Small intestine (tissue), 7 donors: ENCODE data around the gene MAN1A2. TPM values are rescaled to one million over a fixed set of nuclear protein-coding genes. Genes with fewer than 3 reads are reported as not detected.

ENCODE experiments used
- DNase-seq, 2 donors: peaks; one replicate each; pipeline versions ENCODE4 v3.0.0 to v3.0.0-alpha.2; 2013
- FAIRE-seq: peaks from 2 replicates; lab custom pipeline; 2012; peaks lifted over from hg19 to GRCh38; lab: Jason Lieb, UNC
- H3K27ac ChIP-seq, 3 donors: one replicate each; pipeline ENCODE4 v1.5.1; 2013; ENCODE audit warnings: low read length in 2 of 3, mild to moderate bottlenecking in 2 of 3, control low read depth in 1 of 3, inconsistent platforms in 1 of 3, low read depth in 1 of 3, moderate library complexity in 1 of 3
- H3K27me3 ChIP-seq, 3 donors: one replicate each; pipeline ENCODE4 v1.6.1; 2013; ENCODE audit warnings: low read length in 3 of 3, inconsistent platforms in 1 of 3; ENCODE audit not compliant: control insufficient read depth in 3 of 3, insufficient read depth in 3 of 3
- H3K36me3 ChIP-seq, 3 donors: one replicate each; pipeline ENCODE4 v1.6.1; 2013; ENCODE audit warnings: low read length in 3 of 3, inconsistent platforms in 1 of 3, low read depth in 1 of 3, mild to moderate bottlenecking in 1 of 3, moderate library complexity in 1 of 3; ENCODE audit not compliant: control insufficient read depth in 3 of 3, insufficient read depth in 2 of 3
- H3K4me1 ChIP-seq, 3 donors: one replicate each; pipeline ENCODE4 v1.6.1; 2013; ENCODE audit warnings: low read length in 2 of 3, inconsistent platforms in 1 of 3, low read depth in 1 of 3, mild to moderate bottlenecking in 1 of 3, moderate library complexity in 1 of 3; ENCODE audit not compliant: control insufficient read depth in 3 of 3, insufficient read depth in 2 of 3
- H3K4me3 ChIP-seq, 3 donors: one replicate each; pipeline ENCODE4 v1.5.1; 2013; ENCODE audit warnings: low read length in 3 of 3, control low read depth in 1 of 3, inconsistent platforms in 1 of 3, low read depth in 1 of 3, mild to moderate bottlenecking in 1 of 3, moderate library complexity in 1 of 3
- H3K9me3 ChIP-seq, 2 donors: one replicate each; pipeline ENCODE4 v1.6.1; 2013; ENCODE audit warnings: low read depth in 1 of 2, low read length in 1 of 2; ENCODE audit not compliant: control insufficient read depth in 2 of 2, insufficient read depth in 1 of 2
- WGBS, 3 donors: extraction: QIAGEN DNeasy Blood & Tissue Kit; methylation state at CpG; one replicate each; pipeline ENCODE4 v1.1.7; 2013; 5-methylcytosine and 5-hydroxymethylcytosine counted together
- polyA plus RNA-seq, 4 donors: library from polyadenylated mRNA; stranded (reverse) in 3 of 4; unstranded in 1 of 4; fragments of 200-250 nt in 3 of 4; fragments of 120-200 nt in 1 of 4; gene quantifications; one replicate each; pipeline versions ENCODE4 v1.2.1 to v1.2.3, GENCODE V29; 2013
- donor health status: healthy with polysubstance abuse.
- donor health status: control.
- donor health status: control.
- donor health status: Bipolar disorder and iron deficiency.
- donor health status: healthy.

MAN1A2 gene
- polyA plus RNA-seq, 4 donors, result 3.5 to 29.1 (median 8.2) TPM

DNA sequence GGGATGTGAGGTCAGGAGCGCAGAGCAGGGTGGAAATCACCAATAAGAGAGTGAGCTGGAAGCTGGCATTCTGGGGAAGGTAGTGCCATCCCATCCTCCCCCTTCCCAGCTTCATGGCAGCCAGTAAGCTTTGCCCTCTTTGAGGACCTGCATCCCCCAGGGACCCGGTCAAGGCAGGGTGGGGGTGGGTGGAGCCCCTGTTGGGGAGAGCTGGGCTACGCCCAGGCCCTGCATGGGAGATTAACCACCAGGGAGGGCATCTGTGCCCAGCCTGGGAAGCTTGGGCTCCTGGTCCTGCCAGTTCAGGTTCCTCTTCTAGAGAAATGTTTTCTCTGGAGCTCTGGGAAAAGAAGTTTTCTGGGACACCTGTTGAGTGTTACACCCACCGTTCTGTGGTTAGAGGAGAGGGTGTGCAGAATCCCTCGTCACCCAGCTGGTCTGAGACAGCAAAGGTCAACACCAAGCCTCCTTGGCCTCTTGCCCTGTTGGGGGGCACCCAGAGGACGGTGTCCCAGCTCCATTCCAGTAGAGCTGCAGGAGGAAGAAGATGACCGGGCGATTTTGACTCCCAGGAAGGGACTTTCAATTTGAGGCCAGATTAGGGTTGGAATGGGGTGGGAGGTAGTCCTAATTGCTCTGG lies 208.5 kb downstream of the MAN1A2 start:
- H3K9me3 ChIP-seq, result no peaks in the 10 kb centered on the region
- DNase-seq (no peak), FAIRE-seq (no peak)
- 77 to 87% (median 82%) methylated on average over 8 of the region's 8 CpGs for WGBS, 3 donors
- H3K4me3 ChIP-seq, result no peak overlapping the region
- H3K27me3 ChIP-seq, result no peaks in the 10 kb centered on the region
- H3K4me1 ChIP-seq, result peaks cover 0 to 3% (median 0%) of the 10 kb centered on the region in 3 donors
- no peak overlapping the region for H3K27ac ChIP-seq
- no peaks in the 10 kb centered on the region for H3K36me3 ChIP-seq

- DNase-seq (no peak), FAIRE-seq (no peak)
- H3K36me3 ChIP-seq, result no peaks in the 10 kb centered on the region
- no peaks in the 10 kb centered on the region for H3K27me3 ChIP-seq
- H3K9me3 ChIP-seq, result no peaks in the 10 kb centered on the region
- H3K4me3 ChIP-seq, result no peak overlapping the region
- H3K4me1 ChIP-seq, result peaks cover 0 to under 1% (median 0%) of the 10 kb centered on the region in 3 donors
- H3K27ac ChIP-seq, result no peak overlapping the region
- 77 to 93% (median 92%) methylated on average over 3 of the region's 3 CpGs for WGBS, 3 donors
These were observed 209.0 kb downstream of the MAN1A2 start for GRCh38 chr1:117576236-117576635.

DNA sequence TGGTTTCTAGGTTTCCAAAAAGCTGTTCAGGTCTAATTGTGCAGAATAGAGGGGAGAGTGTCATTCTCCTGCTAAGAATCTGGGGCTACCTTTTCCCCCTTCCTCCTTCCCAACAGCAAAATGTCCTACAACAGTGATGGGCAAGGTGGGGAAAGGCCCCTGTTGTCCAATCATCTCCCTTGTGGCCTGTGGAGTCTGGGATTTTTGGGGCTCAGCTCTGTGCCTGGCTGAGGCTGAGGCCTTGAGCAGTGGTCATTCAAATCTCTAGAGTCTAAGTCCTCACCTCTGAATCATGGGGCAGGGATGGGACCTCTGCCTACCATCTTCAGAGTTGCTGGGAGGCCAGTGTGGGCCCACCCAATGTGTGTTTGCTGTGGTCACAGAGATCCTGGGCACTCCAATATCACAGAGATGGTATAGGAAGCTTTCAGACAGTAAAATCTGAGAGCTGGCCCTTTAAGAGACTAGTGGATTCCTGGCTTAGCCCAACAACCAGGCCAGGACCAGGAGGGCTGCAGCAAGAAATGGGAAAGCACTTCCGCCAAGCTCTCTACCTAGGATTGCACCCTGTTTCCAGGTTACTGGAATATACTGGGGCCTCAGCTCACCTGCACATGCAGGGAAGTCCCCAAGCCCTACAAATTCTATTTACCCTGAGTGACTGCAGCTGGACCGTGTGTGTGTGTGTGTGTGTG lies 210.1 kb downstream of the MAN1A2 start:
- 78 to 89% (median 85%) methylated on average over 2 of the region's 2 CpGs for WGBS, 3 donors
- Histone ChIP-seq H3K27me3 (no peaks in the 10 kb centered on the region), H3K4me3 (no peak overlapping the region), H3K36me3 (no peaks in the 10 kb centered on the region), H3K27ac (no peak overlapping the region), H3K4me1 (no peaks in the 10 kb centered on the region), H3K9me3 (no peaks in the 10 kb centered on the region)
- FAIRE-seq (no peak), DNase-seq (no peak)

DNA sequence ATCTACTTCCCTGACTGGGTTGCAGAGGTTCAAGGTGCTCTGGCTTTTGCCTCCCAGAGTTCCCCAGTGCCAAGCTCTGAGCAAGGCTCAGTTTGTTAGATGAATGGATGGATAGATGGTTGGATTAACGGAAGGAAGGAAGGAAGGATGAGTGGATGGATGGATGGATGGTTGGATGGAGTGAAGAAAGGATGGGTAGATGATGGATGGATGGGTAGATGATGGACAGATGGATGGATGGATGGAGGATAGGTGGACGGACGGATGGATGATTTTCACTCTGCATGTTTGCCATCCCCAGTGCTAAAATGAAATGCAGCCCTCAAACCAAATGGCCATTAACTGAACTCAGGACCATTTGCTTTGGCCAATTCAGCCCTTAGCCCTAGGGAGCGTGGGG lies 211.2 kb downstream of the MAN1A2 start:
- Histone ChIP-seq H3K27ac (no peak overlapping the region), H3K9me3 (no peaks in the 10 kb centered on the region), H3K36me3 (no peaks in the 10 kb centered on the region), H3K27me3 (no peaks in the 10 kb centered on the region), H3K4me1 (no peaks in the 10 kb centered on the region), H3K4me3 (no peak overlapping the region)
- DNase-seq (no peak), FAIRE-seq (no peak)
- 91 to 99% (median 92%) methylated on average over 4 of the region's 4 CpGs for WGBS, 3 donors

Other genes starting within 250 kb of the MAN1A2 start
- 1 to 10 TPM; 1.9 to 7.2 (median 4.0) TPM for gene TRIM45, start 245.7 kb upstream of the MAN1A2 start, polyA plus RNA-seq
- gene VTCN1, start 156.5 kb upstream of the MAN1A2 start, polyA plus RNA-seq, result under 1 TPM in 3 of 4 donors, not detected in 1; 0.03 to 0.27 (median 0.10) TPM
- gene TENT5C, start 238.6 kb downstream of the MAN1A2 start, polyA plus RNA-seq, result 10 to 100 TPM in 1 of 4 donors, 1 to 10 TPM in 3; 2.2 to 13.5 (median 3.9) TPM